Thoracic aorta (tissue), 2 donors: ENCODE data around the gene CERKL. TPM values are rescaled to one million over a fixed set of nuclear protein-coding genes. Genes with fewer than 3 reads are reported as not detected.

Experiments
- ATAC-seq: fragments of 150-250 bp; one replicate; pipeline ENCODE4 v1.8.0; 2017; ENCODE audit warnings: low read depth; ENCODE audit not compliant: insufficient number of reproducible peaks, low FRiP score
- DNase-seq: peaks from one replicate; pipeline ENCODE4 v3.0.0-alpha.2; 2020; ENCODE audit warnings: low spot score
- H3K27ac ChIP-seq, 2 donors: fragments of 200-600 bp; sonication (generic); 1 replicate in 1 of 2; 2 replicates in 1 of 2; pipeline ENCODE4 v1.5.1; 2016; ENCODE audit warnings: mild to moderate bottlenecking in 2 of 2, moderate library complexity in 2 of 2
- H3K27me3 ChIP-seq: fragments of 200-600 bp; sonication (generic); replicated peaks from 2 replicates; pipeline ENCODE4 v1.6.0; 2016; ENCODE audit warnings: mild to moderate bottlenecking; ENCODE audit not compliant: insufficient read depth
- H3K36me3 ChIP-seq: fragments of 200-600 bp; sonication (generic); one replicate; pipeline ENCODE4 v1.5.1; 2016
- H3K4me1 ChIP-seq, 2 donors: fragments of 200-600 bp; sonication (generic); 1 replicate in 1 of 2; 2 replicates in 1 of 2; pipeline versions ENCODE4 v1.5.1 to v1.6.0; 2016; ENCODE audit warnings: low read depth in 2 of 2, mild to moderate bottlenecking in 1 of 2; ENCODE audit not compliant: control insufficient read depth in 1 of 2
- H3K4me3 ChIP-seq: fragments of 200-600 bp; sonication (generic); 2 replicates; pipeline ENCODE4 v1.5.1; 2016; ENCODE audit warnings: mild to moderate bottlenecking
- H3K9me3 ChIP-seq: fragments of 200-600 bp; sonication (generic); 2 replicates; pipeline ENCODE4 v1.5.1; 2016
- CTCF ChIP-seq: fragments of 200-600 bp; sonication (generic); IDR thresholded peaks from one replicate; pipeline ENCODE4 v1.5.1; 2019; ENCODE audit warnings: antibody characterized with exemption
- total RNA-seq, 2 donors: library from RNA; depleted of rRNA; stranded (reverse); fragments of >200 nt; gene quantifications; one replicate each; pipeline versions ENCODE4 v1.1.0 to v1.2.3, GENCODE V29; 2016

The CERKL gene
- total RNA-seq, 2 donors from 2014 or later, result not detected

GRCh38 chr2:181667234-181667633 lies 10.3 kb upstream of the CERKL start:
- no peak overlapping the region for H3K27ac ChIP-seq
- peaks cover 2% of the 10 kb centered on the region for H3K9me3 ChIP-seq
- DNase-seq (no peak), ATAC-seq (no peak)
- no peaks in the 10 kb centered on the region for H3K4me1 ChIP-seq
- no peaks in the 10 kb centered on the region for H3K36me3 ChIP-seq
- no peak overlapping the region for H3K4me3 ChIP-seq
- TF ChIP-seq CTCF, result no peak
- H3K27me3 ChIP-seq, result no peaks in the 10 kb centered on the region

GRCh38 chr2:181662287-181662686 lies 5.4 kb upstream of the CERKL start:
- ATAC-seq (no peak), DNase-seq (no peak)
- no peak for TF ChIP-seq CTCF
- Histone ChIP-seq H3K36me3 (no peaks in the 10 kb centered on the region), H3K4me3 (no peak overlapping the region), H3K9me3 (peaks cover 2% of the 10 kb centered on the region), H3K27me3 (no peaks in the 10 kb centered on the region), H3K4me1 (peaks cover 2 to 5% of the 10 kb centered on the region in 2 donors), H3K27ac (no peak overlapping the region)

- Histone ChIP-seq H3K4me1 (peaks cover 5 to 8% of the 10 kb centered on the region in 2 donors), H3K9me3 (no peaks in the 10 kb centered on the region), H3K36me3 (no peaks in the 10 kb centered on the region), H3K27ac (no peak overlapping the region), H3K27me3 (no peaks in the 10 kb centered on the region), H3K4me3 (no peak overlapping the region)
- TF ChIP-seq CTCF, result no peak
- ATAC-seq (no peak), DNase-seq (no peak)
These were observed 3.3 kb upstream of the CERKL start for GRCh38 chr2:181660181-181660580.

- Histone ChIP-seq H3K27me3 (no peaks in the 10 kb centered on the region), H3K9me3 (no peaks in the 10 kb centered on the region), H3K4me1 (peaks cover 5 to 8% of the 10 kb centered on the region in 2 donors), H3K36me3 (no peaks in the 10 kb centered on the region), H3K4me3 (no peak overlapping the region), H3K27ac (no peak overlapping the region)
- DNase-seq, result no peak
- ATAC-seq, result no peak
- TF ChIP-seq CTCF, result no peak
These were observed 1.5 kb upstream of the CERKL start for GRCh38 chr2:181658444-181658843.

GRCh38 chr2:181657379-181657778 lies 474 bp upstream of the CERKL start:
- no peak for ATAC-seq
- peak overlapping the region; percentile 79 for H3K4me3 ChIP-seq

More at GRCh38 chr2:181657379-181657778, 474 bp upstream of the CERKL start:
- Histone ChIP-seq H3K27me3 (no peaks in the 10 kb centered on the region), H3K36me3 (no peaks in the 10 kb centered on the region), H3K4me1 (peaks cover 5 to 8% of the 10 kb centered on the region in 2 donors), H3K9me3 (no peaks in the 10 kb centered on the region), H3K27ac (no peak overlapping the region)
- DNase-seq, result no peak
- TF ChIP-seq CTCF, result no peak
